Endothelial cell of umbilical vein (primary cell): ENCODE measurements around the gene ADH5. TPM values are rescaled to one million over a fixed set of nuclear protein-coding genes. Genes with fewer than 3 reads are reported as not detected.

ENCODE experiments used
- BruUV-seq: library from RNA; stranded (reverse); fragments of 400-500 nt; replicated peaks from 2 replicates; lab custom pipeline; 2021; lab: Mats Ljungman, UMichigan
- CTCF ChIA-PET: fragments of 300-600, 350-600 bp; sonication (Branson Sonifier 250); formaldehyde crosslinking; loops from one replicate; lab custom pipeline; 2021; ENCODE audit warnings: antibody characterized with exemption, inconsistent platforms; lab: Charles Lee
- POLR2A ChIA-PET: fragments of 300-600, 350-600 bp; sonication (Branson Sonifier 250); formaldehyde crosslinking; loops from one replicate; lab custom pipeline; 2021; ENCODE audit warnings: antibody characterized with exemption, inconsistent platforms; lab: Charles Lee
- DNase-seq: peaks from one replicate; pipeline ENCODE4 v3.0.0-alpha.2; 2011; ENCODE audit warnings: low read depth, low spot score
- FAIRE-seq: peaks from 2 replicates; lab custom pipeline; 2011; peaks lifted over from hg19 to GRCh38; lab: Jason Lieb, UNC
- H2AFZ ChIP-seq: 2 replicates; pipeline ENCODE4 v1.6.0; 2012; ENCODE audit warnings: low read depth, low read length, control low read depth, inconsistent platforms
- H3K27ac ChIP-seq: 2 replicates; pipeline ENCODE4 v1.5.1; 2011; ENCODE audit warnings: low read depth, mild to moderate bottlenecking, control low read depth, low read length, moderate library complexity; ENCODE audit not compliant: insufficient read depth
- H3K27me3 ChIP-seq, 2 experiments: 2 replicates each; pipeline versions ENCODE4 v1.6.0 to v1.6.1; 2011; ENCODE audit warnings: low read length in 2 of 2, mixed read lengths in 1 of 2; ENCODE audit not compliant: control insufficient read depth in 2 of 2, insufficient read depth in 2 of 2
- H3K36me3 ChIP-seq, 2 experiments: 2 replicates in 1 of 2; 3 replicates in 1 of 2; pipeline ENCODE4 v1.5.1; 2011; ENCODE audit warnings: low read length in 2 of 2, mild to moderate bottlenecking in 1 of 2, moderate library complexity in 1 of 2; ENCODE audit not compliant: control insufficient read depth in 2 of 2, insufficient read depth in 2 of 2; ENCODE audit errors: extremely low read depth in 1 of 2
- H3K4me1 ChIP-seq: 3 replicates; pipeline ENCODE4 v1.5.1; 2011; ENCODE audit warnings: mild to moderate bottlenecking, low read length; ENCODE audit not compliant: control insufficient read depth, insufficient read depth; ENCODE audit errors: extremely low read depth
- H3K4me2 ChIP-seq: 2 replicates; pipeline ENCODE4 v1.6.1; 2011; ENCODE audit warnings: low read length, control low read depth, mixed read lengths; ENCODE audit not compliant: insufficient read depth
- H3K4me3 ChIP-seq, 3 experiments: fragments of 200-600 bp in 1 of 3; sonication (generic), shearing (Covaris generic) in 1 of 3; replicated peaks in 1 of 3; 2 replicates each; pipeline ENCODE4 v1.5.1; 2011 to 2016; ENCODE audit warnings: control low read depth in 3 of 3, low read length in 3 of 3, mild to moderate bottlenecking in 2 of 3, inconsistent platforms in 1 of 3, low read depth in 1 of 3, moderate library complexity in 1 of 3; ENCODE audit not compliant: insufficient read depth in 1 of 3
- H3K79me2 ChIP-seq: 2 replicates; pipeline ENCODE4 v1.6.0; 2012; ENCODE audit warnings: low read length, inconsistent platforms; ENCODE audit not compliant: control insufficient read depth, insufficient read depth
- H3K9ac ChIP-seq: replicated peaks from 2 replicates; pipeline ENCODE3; 2011; ENCODE audit warnings: low read length, control low read depth; ENCODE audit not compliant: insufficient read depth; ENCODE audit errors: extremely low read depth
- H3K9me1 ChIP-seq: replicated peaks from 3 replicates; pipeline ENCODE4 v1.6.0; 2011; ENCODE audit warnings: mild to moderate bottlenecking, low read length; ENCODE audit not compliant: control insufficient read depth, insufficient read depth; ENCODE audit errors: extremely low read depth
- H3K9me3 ChIP-seq: replicated peaks from 2 replicates; pipeline ENCODE4 v1.5.1; 2012; ENCODE audit warnings: low read length, inconsistent platforms; ENCODE audit not compliant: control insufficient read depth, insufficient read depth
- H4K20me1 ChIP-seq: replicated peaks from 2 replicates; pipeline ENCODE3; 2011; ENCODE audit warnings: mild to moderate bottlenecking, low read length; ENCODE audit not compliant: control insufficient read depth, insufficient read depth; ENCODE audit errors: extremely low read depth
- CTCF ChIP-seq, 2 donors: IDR thresholded peaks; 1 replicate in 1 of 2; 2 replicates in 1 of 2; pipeline ENCODE4 v1.5.1; 2011; ENCODE audit warnings: low read length in 2 of 2, mild to moderate bottlenecking in 2 of 2, moderate library complexity in 2 of 2, control low read depth in 1 of 2, inconsistent platforms in 1 of 2, low read depth in 1 of 2; ENCODE audit not compliant: insufficient read depth in 1 of 2; ENCODE audit errors: extremely low read depth in 1 of 2
- EZH2 ChIP-seq: IDR thresholded peaks from 2 replicates; pipeline ENCODE4 v1.6.1; 2012; ENCODE audit warnings: borderline replicate concordance, low read depth, mild to moderate bottlenecking, moderate library complexity, low read length, inconsistent platforms; ENCODE audit not compliant: severe bottlenecking
- FOS ChIP-seq: IDR thresholded peaks from 2 replicates; pipeline ENCODE4 v1.6.1; 2011; ENCODE audit warnings: mild to moderate bottlenecking, low read length, moderate library complexity, borderline replicate concordance; ENCODE audit not compliant: insufficient read depth
- GATA2 ChIP-seq: IDR thresholded peaks from 2 replicates; pipeline ENCODE4 v1.7.0; 2011; ENCODE audit warnings: low read depth, mild to moderate bottlenecking, moderate library complexity, mixed read lengths, low read length; ENCODE audit not compliant: insufficient read length, insufficient read depth
- JUN ChIP-seq: IDR thresholded peaks from 2 replicates; pipeline ENCODE4 v1.6.1; 2011; ENCODE audit warnings: borderline replicate concordance, low read depth; ENCODE audit not compliant: insufficient read length, insufficient read depth
- MAX ChIP-seq: IDR thresholded peaks from 2 replicates; pipeline ENCODE4 v1.6.1; 2011; ENCODE audit not compliant: insufficient read depth, insufficient read length
- MYC ChIP-seq: IDR thresholded peaks from one replicate; pipeline ENCODE4 v1.6.1; 2011; ENCODE audit warnings: mild to moderate bottlenecking, low read depth, low read length
- POLR2A ChIP-seq: IDR thresholded peaks from 2 replicates; pipeline ENCODE4 v1.6.1; 2012; ENCODE audit warnings: low read depth, mild to moderate bottlenecking, control low read depth, low read length
- POLR2AphosphoS5 ChIP-seq: IDR thresholded peaks from 2 replicates; pipeline ENCODE4 v1.6.1; 2012; ENCODE audit warnings: low read depth, mild to moderate bottlenecking, control low read depth, low read length, moderate library complexity; ENCODE audit not compliant: insufficient read depth
- dilution Hi-C: fragments of 300-500 bp; cut with MboI; formaldehyde crosslinking; loops from one replicate; pipeline ENCODE4 v1.15.0; 2019; ENCODE audit warnings: low sequenced_read_pairs; ENCODE audit not compliant: extremely low pct_ligation_motif_present
- intact Hi-C: fragments of 100-400 bp; cut with micrococcal nuclease; formaldehyde crosslinking; loops from one replicate; pipeline ENCODE4 v1.10.0; 2022
- polyA plus RNA-seq, 4 experiments: library from polyadenylated mRNA; depleted of rRNA in 3 of 4; stranded (reverse) in 3 of 4; unstranded in 1 of 4; fragments of >200 nt; gene quantifications; 2 replicates each; pipeline versions ENCODE4 v1.2.1 to v1.2.3, GENCODE V29; 2011 to 2012; ENCODE audit warnings: missing spikeins in 1 of 4
- total RNA-seq: library from RNA; stranded (reverse); gene quantifications from 2 replicates; pipeline ENCODE4 v1.2.3, GENCODE V29; 2021

ADH5 gene
- total and polyA plus RNA-seq, 2 donors (not counting 3 experiments of a cell fraction or from before 2014, with no cell fraction given), result 89.2 to 101 TPM

GRCh38 chr4:99047710-99048109 is 40.9 kb downstream of the ADH5 start:
- Histone ChIP-seq H3K4me3 (no peak overlapping the region), H3K79me2 (no peaks in the 10 kb centered on the region), H2AFZ (no peak overlapping the region), H4K20me1 (no peaks in the 10 kb centered on the region), H3K27me3 (no peaks in the 10 kb centered on the region), H3K9me3 (no peaks in the 10 kb centered on the region), H3K9me1 (no peaks in the 10 kb centered on the region), H3K9ac (no peak overlapping the region), H3K4me1 (no peaks in the 10 kb centered on the region), H3K36me3 (peaks cover 7 to 12% of the 10 kb centered on the region in 2 experiments), H3K4me2 (no peak overlapping the region), H3K27ac (no peak overlapping the region)
- no peak for DNase-seq
- no TSS peak for BruUV-seq
- no peak for FAIRE-seq
- intact Hi-C loops (no loop called here), dilution Hi-C loops (no loop called here)
- TF ChIP-seq MYC, result no peak
- CTCF ChIA-PET, result no interaction called here
- POLR2A ChIA-PET, result no interaction called here

- intact Hi-C loops (no loop called here), dilution Hi-C loops (no loop called here)
- CTCF ChIA-PET, result interaction anchor here (0.7 to 1.2 kb wide), 3 partner anchors 13 to 576 kb away, joined by 3 to 4 read pairs (median 3); partner anchors contain the start of gene METAP1
Observed at GRCh38 chr4:99043346-99043745, 45.2 kb downstream of the ADH5 start.

More at GRCh38 chr4:99043346-99043745, 45.2 kb downstream of the ADH5 start:
- Histone ChIP-seq H3K27ac (no peak overlapping the region), H3K9ac (no peak overlapping the region), H3K9me1 (no peaks in the 10 kb centered on the region), H3K4me3 (no peak overlapping the region), H3K36me3 (peaks cover 0 to 3% of the 10 kb centered on the region in 2 experiments), H3K27me3 (no peaks in the 10 kb centered on the region), H2AFZ (no peak overlapping the region), H3K79me2 (no peaks in the 10 kb centered on the region), H4K20me1 (no peaks in the 10 kb centered on the region), H3K4me2 (no peak overlapping the region), H3K4me1 (no peaks in the 10 kb centered on the region), H3K9me3 (no peaks in the 10 kb centered on the region)
- POLR2A ChIA-PET, result no interaction called here
- peak; percentile 3 for DNase-seq
- TF ChIP-seq MAX, result no peak
- TF ChIP-seq EZH2, result no peak
- TF ChIP-seq POLR2AphosphoS5, result no peak
- no peak for TF ChIP-seq POLR2A
- TF ChIP-seq FOS, result no peak
- TF ChIP-seq GATA2, result no peak
- TF ChIP-seq MYC, result no peak
- no peak for TF ChIP-seq JUN
- TF ChIP-seq CTCF (IDR thresholded peaks at IDR 0.05; ENCODE audit: extremely low read depth in 1 of 2, insufficient read depth in 1 of 2, low read depth in 1 of 2, low read length in 2 of 2), result no peak
- no TSS peak for BruUV-seq
- FAIRE-seq, result no peak
